ENCODE data around the gene MYL6B. TPM values are rescaled to one million over a fixed set of nuclear protein-coding genes. Genes with fewer than 3 reads are reported as not detected.
A peak's percentile ranks its signal among the peaks of the same experiment; 100 is the strongest.

MYL6B gene
- total RNA-seq, 4 donors from 2014 or later = 26.3 to 51.0 (median 37.8) TPM

DNA sequence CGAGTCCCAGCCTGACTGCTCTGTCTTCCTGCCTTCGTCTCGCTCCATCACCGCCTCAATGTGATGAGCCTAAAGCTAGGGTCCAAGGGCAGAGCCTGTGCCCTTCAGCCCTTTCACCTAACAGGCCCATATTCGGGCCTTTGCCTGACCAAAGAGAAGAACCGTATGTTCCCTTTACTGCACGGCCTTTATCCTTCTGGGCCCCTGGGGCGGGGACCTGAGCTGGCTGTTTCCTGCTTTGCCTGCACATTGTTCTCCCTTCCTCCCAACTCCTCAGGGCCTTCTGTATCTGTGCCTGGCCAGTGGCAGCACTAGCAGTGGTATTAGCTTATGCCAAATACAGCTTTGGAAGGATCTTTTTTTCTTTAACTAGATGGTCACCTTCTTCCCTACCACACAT lies 8.5 kb upstream of the MYL6B start:
- no peaks in the 10 kb centered on the region for H3K9me3 ChIP-seq
- peaks cover 22 to 65% (median 26%) of the 10 kb centered on the region in 3 donors for H3K36me3 ChIP-seq
- H3K4me3 ChIP-seq = no peak overlapping the region
- intact Hi-C loops (cut with DNase I) = no loop called here
- 69 to 73% methylated on average over 7 to 8 of the region's 8 CpGs for WGBS, 2 donors
- no peaks in the 10 kb centered on the region for H3K27me3 ChIP-seq
- no peak for DNase-seq
- no peak for TF ChIP-seq POLR2A (IDR thresholded peaks at IDR 0.05)
- TF ChIP-seq, protein P1, sequence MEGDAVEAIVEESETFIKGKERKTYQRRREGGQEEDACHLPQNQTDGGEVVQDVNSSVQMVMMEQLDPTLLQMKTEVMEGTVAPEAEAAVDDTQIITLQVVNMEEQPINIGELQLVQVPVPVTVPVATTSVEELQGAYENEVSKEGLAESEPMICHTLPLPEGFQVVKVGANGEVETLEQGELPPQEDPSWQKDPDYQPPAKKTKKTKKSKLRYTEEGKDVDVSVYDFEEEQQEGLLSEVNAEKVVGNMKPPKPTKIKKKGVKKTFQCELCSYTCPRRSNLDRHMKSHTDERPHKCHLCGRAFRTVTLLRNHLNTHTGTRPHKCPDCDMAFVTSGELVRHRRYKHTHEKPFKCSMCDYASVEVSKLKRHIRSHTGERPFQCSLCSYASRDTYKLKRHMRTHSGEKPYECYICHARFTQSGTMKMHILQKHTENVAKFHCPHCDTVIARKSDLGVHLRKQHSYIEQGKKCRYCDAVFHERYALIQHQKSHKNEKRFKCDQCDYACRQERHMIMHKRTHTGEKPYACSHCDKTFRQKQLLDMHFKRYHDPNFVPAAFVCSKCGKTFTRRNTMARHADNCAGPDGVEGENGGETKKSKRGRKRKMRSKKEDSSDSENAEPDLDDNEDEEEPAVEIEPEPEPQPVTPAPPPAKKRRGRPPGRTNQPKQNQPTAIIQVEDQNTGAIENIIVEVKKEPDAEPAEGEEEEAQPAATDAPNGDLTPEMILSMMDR (IDR thresholded peaks at IDR 0.05) = no peak
- peaks cover 0 to 47% (median 9%) of the 10 kb centered on the region in 3 donors for H3K4me1 ChIP-seq
- peak overlapping the region in 3 of 4 donors; percentile 54 to 67 (median 58) for H3K27ac ChIP-seq

DNA sequence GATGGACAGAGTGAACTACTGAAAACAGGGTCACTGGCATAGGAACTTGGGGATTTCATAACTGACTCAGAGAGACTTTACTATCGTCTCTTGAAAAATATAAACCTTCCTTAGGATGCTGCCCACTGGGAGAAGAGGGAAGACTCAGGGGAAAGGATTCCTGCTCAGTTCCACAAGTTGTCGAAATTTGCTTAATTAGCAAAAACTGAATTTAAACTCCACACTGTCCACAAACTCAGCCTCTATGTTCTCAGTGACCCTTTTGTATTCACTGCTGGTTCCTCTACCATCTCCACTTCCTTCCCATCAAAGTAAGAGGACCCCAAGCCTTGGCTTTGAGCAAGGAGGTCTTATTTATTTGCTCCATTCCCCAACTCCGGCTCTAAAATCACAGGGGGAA lies 7.2 kb upstream of the MYL6B start:
- Histone ChIP-seq H3K27me3 (no peaks in the 10 kb centered on the region), H3K4me3 (no peak overlapping the region), H3K27ac (peak overlapping the region in 1 of 4 donors; percentile 25), H3K4me1 (peaks cover 0 to 47% (median 9%) of the 10 kb centered on the region in 3 donors), H3K36me3 (peaks cover 13 to 51% (median 21%) of the 10 kb centered on the region in 3 donors), H3K9me3 (no peaks in the 10 kb centered on the region)
- no peak for DNase-seq
- intact Hi-C loops (cut with DNase I) = no loop called here
- TF ChIP-seq POLR2A (IDR thresholded peaks at IDR 0.05) = no peak
- TF ChIP-seq, protein P1 (IDR thresholded peaks at IDR 0.05) = no peak
- WGBS, 2 donors = 83 to 87% methylated on average over 3 of the region's 3 CpGs

DNA sequence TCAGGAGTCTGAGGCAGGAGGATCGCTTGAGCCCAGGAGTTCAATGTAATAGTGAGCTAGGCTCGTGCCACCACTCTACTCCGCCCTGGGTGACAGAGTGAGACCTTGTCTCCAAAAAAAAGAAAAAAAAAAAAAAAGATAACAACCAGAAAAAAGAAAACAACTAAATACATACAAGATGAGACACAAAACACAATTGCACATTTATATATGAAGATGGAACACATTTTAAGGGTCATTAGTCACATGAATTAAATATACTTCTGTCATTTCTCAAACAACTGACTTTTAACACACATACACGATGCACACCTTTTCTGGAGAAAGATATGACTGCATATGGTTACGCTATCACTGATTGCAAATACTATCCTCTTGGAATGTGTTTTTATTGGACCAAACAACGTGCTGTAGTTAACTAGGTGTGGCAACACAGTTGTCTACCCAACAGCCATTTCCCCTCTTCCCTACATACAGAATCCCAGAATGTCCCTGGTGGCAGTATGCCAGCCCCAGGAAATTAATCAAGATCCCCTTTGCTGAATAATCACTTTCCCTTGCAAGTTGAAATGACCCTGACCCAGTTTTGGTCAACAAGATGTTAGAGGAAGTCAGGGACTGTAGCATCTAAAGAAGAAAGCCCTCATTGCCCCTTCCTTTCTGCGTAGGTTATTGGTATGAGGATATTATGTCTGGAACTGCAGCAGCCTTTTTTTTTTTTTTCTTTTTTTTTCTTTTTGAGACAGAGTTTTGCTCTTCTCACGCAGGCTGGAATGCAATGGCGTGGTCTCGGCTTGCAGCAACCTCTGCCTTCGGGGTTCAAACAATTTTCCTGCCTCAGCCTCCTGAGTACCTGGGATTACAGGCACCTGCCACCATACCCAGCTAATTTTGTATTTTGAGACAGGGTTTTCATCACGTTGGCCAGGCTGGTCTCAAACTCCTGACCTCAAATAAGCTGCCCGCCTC lies 5.6 kb upstream of the MYL6B start:
- DNase-seq = no peak
- 57% methylated on average over 13 of the region's 13 CpGs for WGBS, 2 donors
- H3K4me3 ChIP-seq = no peak overlapping the region
- no peak for TF ChIP-seq POLR2A (IDR thresholded peaks at IDR 0.05)
- TF ChIP-seq, protein P1 (IDR thresholded peaks at IDR 0.05) = no peak
- intact Hi-C loops (cut with DNase I) = no loop called here
- peaks cover 4 to 35% (median 13%) of the 10 kb centered on the region in 3 donors for H3K36me3 ChIP-seq
- peaks cover 3 to 60% (median 18%) of the 10 kb centered on the region in 3 donors for H3K4me1 ChIP-seq
- no peaks in the 10 kb centered on the region for H3K9me3 ChIP-seq
- H3K27ac ChIP-seq = peak overlapping the region in 2 of 4 donors; percentile 36 to 57
- H3K27me3 ChIP-seq = no peaks in the 10 kb centered on the region

DNA sequence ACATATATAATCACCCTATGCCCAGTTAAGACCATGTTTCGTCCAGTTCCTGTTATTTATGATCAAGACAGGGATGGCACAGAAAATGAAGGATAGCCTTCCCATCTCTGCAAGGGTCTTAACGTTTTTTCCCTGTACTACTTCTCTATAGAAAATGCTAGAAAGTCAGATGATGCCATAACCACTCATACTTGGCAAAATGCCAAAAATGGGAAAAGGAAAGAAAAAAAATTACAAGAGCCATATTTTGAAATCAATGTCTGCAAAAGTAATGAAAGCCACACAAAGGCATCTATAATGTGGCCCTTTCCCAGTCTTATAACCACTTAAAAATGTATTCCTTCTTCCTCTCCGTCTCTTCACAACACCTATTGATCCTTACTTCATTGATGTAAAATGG lies 1.8 kb upstream of the MYL6B start:
- H3K4me1 ChIP-seq = peaks cover 12 to 46% (median 29%) of the 10 kb centered on the region in 3 donors
- H3K36me3 ChIP-seq = peaks cover 0 to 6% (median 0%) of the 10 kb centered on the region in 3 donors
- intact Hi-C loops (cut with DNase I) = no loop called here
- DNase-seq = no peak
- 54 to 61% methylated on average over 3 of the region's 3 CpGs for WGBS, 2 donors
- no peak overlapping the region for H3K4me3 ChIP-seq
- TF ChIP-seq, protein P1 (IDR thresholded peaks at IDR 0.05) = no peak
- TF ChIP-seq POLR2A (IDR thresholded peaks at IDR 0.05) = no peak
- no peaks in the 10 kb centered on the region for H3K27me3 ChIP-seq
- H3K27ac ChIP-seq = no peak overlapping the region
- H3K9me3 ChIP-seq = no peaks in the 10 kb centered on the region

DNA sequence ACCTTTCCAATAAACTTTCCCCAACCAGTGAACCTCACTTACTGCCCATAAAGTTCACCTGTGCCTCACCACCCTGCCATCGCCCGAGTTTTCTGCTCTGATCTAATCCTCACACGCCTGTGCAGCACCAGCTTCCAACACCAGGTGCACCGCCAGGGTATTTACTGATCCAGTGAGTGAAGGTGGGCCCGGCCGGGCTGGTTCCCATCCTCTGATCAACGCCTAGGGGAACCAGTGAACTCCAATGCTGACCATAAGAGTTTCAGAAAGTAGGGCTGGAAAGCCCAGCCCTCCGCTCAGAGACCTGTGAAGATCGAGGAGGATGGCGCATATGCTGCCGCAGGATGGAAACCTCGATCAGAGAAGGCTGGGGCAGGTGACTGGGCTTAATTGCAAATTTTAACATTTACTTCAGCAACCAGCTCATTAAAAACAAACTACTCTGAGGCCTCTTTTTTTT lies 685 bp upstream of the MYL6B start:
- H3K27ac ChIP-seq = peak overlapping the region; percentile 91 to 96 (median 96)
- H3K36me3 ChIP-seq = peaks cover 0 to 6% (median 0%) of the 10 kb centered on the region in 3 donors
- no peak for DNase-seq
- WGBS, 2 donors = 3 to 18% methylated on average over 5 to 12 of the region's 12 CpGs
- TF ChIP-seq, protein P1 (IDR thresholded peaks at IDR 0.05) = peak; percentile 57 to 90 (median 74)
- TF ChIP-seq POLR2A (IDR thresholded peaks at IDR 0.05) = no peak
- H3K4me1 ChIP-seq = peaks cover 12 to 42% (median 26%) of the 10 kb centered on the region in 3 donors
- H3K27me3 ChIP-seq = no peaks in the 10 kb centered on the region
- H3K4me3 ChIP-seq = peak overlapping the region; percentile 43 to 83 (median 68)
- H3K9me3 ChIP-seq = no peaks in the 10 kb centered on the region
- intact Hi-C loops (cut with DNase I) = no loop called here
